Esophagus (tissue), 2 donors: ENCODE data around the gene BARX2. TPM values are rescaled to one million over a fixed set of nuclear protein-coding genes. Genes with fewer than 3 reads are reported as not detected.
"Not testable (repeated sequence)": the region's sequence is repeated elsewhere in the genome, so short reads cannot be mapped to it uniquely, and the experiment has no call there.

Experiments
- H3K27ac ChIP-seq, 2 donors: one replicate each; pipeline ENCODE4 v1.5.1; 2013; ENCODE audit warnings: low read depth in 2 of 2, mild to moderate bottlenecking in 2 of 2, inconsistent platforms in 1 of 2, low read length in 1 of 2, moderate library complexity in 1 of 2
- H3K27me3 ChIP-seq, 2 donors: one replicate each; pipeline ENCODE4 v1.6.1; 2013; ENCODE audit warnings: low read length in 2 of 2, control low read depth in 1 of 2, mild to moderate bottlenecking in 1 of 2; ENCODE audit not compliant: insufficient read depth in 2 of 2, control insufficient read depth in 1 of 2
- H3K36me3 ChIP-seq, 2 donors: one replicate each; pipeline ENCODE4 v1.6.1; 2013; ENCODE audit warnings: low read length in 1 of 2; ENCODE audit not compliant: control insufficient read depth in 2 of 2, insufficient read depth in 2 of 2
- H3K4me1 ChIP-seq, 2 donors: one replicate each; pipeline ENCODE4 v1.6.1; 2013; ENCODE audit warnings: low read length in 1 of 2; ENCODE audit not compliant: control insufficient read depth in 2 of 2, insufficient read depth in 2 of 2
- H3K4me3 ChIP-seq, 2 donors: one replicate each; pipeline ENCODE4 v1.5.1; 2013; ENCODE audit warnings: low read length in 2 of 2, mild to moderate bottlenecking in 2 of 2, low read depth in 1 of 2, moderate library complexity in 1 of 2
- H3K9me3 ChIP-seq, 2 donors: one replicate each; pipeline ENCODE4 v1.6.1; 2013; ENCODE audit warnings: mild to moderate bottlenecking in 2 of 2, low read depth in 1 of 2, low read length in 1 of 2, moderate library complexity in 1 of 2; ENCODE audit not compliant: control insufficient read depth in 2 of 2, insufficient read depth in 1 of 2
- WGBS, 2 donors: extraction: QIAGEN DNeasy Blood & Tissue Kit; methylation state at CpG; one replicate each; pipeline ENCODE4 v1.1.7; 2013; 5-methylcytosine and 5-hydroxymethylcytosine counted together
- polyA plus RNA-seq, 2 donors: library from polyadenylated mRNA; stranded (reverse); fragments of 200-250 nt; gene quantifications; one replicate each; pipeline ENCODE4 v1.2.3, GENCODE V29; 2013
- donor health status: healthy with polysubstance abuse.
- donor health status: Bipolar disorder and iron deficiency.

The BARX2 gene, protein sequence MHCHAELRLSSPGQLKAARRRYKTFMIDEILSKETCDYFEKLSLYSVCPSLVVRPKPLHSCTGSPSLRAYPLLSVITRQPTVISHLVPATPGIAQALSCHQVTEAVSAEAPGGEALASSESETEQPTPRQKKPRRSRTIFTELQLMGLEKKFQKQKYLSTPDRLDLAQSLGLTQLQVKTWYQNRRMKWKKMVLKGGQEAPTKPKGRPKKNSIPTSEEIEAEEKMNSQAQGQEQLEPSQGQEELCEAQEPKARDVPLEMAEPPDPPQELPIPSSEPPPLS
- polyA plus RNA-seq: 100 to 1,000 TPM in 1 of 2 donors, 10 to 100 TPM in 1; 85.2 to 102 TPM

DNA sequence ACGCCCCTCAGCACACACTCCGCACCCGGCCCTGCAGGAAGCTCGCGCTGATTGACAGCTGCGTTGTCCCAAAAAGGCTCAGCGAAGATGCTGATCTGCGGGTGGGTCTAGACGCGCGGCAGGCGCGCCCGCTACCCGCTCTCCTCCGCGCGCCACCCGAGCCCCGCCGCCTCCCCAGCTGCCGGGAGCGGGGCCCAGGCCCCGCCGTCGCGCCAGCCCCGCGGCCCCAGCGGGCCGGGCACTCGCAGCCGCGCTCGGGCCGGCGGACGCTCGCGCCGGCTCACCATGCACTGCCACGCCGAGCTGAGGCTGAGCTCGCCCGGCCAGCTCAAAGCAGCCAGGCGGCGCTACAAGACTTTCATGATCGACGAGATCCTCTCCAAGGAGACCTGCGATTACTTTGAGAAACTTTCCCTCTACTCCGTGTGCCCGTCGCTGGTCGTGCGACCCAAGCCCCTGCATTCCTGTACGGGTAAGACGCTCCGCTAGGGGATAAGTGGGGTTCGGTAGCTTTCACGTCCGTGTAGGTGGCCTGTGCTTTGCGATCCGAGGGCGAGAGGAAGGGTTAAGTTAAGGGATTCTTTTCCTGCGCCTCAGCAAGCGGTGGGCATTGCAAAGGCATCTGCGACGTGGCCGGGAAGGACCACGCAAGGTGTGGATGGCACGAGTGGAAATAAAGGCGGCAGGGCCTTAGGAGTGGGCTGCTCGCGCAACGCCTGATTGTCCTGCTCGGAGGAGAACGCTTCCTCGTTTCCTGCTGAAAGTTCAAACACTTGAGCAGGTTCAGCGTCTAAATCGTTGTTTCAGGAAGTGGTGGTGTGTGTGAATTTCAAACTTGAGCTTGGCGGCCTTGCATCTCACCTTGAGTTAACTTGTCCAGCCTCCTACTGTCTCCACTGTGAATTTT, at the start of gene BARX2:
BARX2 (plus strand) TSS at position 98 of the 907 bp plus-strand sequence; CDS start at position 286, 188 bp downstream.
- Histone ChIP-seq H3K27ac (peak within 1 kb of the TSS; percentile 88 to 94), H3K36me3 (no peaks in the 10 kb centered on the region), H3K4me3 (peak within 1 kb of the TSS; percentile 70 to 76), H3K9me3 (no peaks in the 10 kb centered on the region), H3K27me3 (peaks cover 0 to 4% of the 10 kb centered on the region in 2 donors), H3K4me1 (peaks cover 0 to 7% of the 10 kb centered on the region in 2 donors)
- 2 to 3% methylated on average over 67 to 81 of the region's 81 CpGs for WGBS, 2 donors

DNA sequence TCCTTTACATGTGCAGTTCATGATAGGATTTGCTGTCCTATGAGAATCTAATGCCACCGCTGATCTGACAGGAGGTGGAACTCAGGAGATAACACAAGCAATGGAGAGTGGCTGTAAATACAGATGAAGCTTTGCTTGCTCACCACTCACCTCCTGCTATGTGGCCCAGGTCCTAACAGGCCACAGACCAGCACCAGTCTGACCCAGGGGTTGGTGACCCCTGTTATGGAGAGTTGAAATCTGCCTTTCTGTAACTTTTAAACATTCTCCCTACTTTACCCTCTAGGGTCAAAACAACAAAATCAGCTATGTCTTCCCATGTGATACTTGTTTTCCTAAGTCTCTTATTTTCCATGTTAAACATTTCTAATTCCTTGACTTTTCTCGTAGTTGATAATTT, 48.7 kb upstream of the BARX2 start:
- Histone ChIP-seq H3K27ac (no peak overlapping the region), H3K4me1 (no peaks in the 10 kb centered on the region), H3K27me3 (no peaks in the 10 kb centered on the region), H3K9me3 (no peaks in the 10 kb centered on the region), H3K4me3 (no peak overlapping the region), H3K36me3 (no peaks in the 10 kb centered on the region)
- 70 to 95% methylated on average over 2 of the region's 2 CpGs for WGBS, 2 donors

DNA sequence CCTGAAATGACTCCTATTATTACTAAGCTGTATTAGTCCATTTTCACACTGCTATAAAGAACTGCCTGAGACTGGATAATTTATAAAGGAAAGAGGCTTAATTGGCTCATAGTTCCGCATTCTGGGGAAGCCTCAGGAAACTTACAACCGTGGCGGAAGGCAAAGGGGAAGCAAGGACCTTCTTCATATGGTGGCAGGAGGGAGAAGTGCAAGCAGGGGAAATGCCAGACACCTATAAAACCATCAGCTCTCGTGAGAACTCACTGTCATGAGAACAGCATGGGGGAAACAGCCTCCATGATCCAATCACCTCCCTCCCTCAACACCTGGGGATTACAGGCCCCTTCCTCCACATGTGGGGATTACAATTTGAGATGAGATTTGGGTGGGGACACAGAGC, 47.9 kb upstream of the BARX2 start:
- WGBS, 2 donors: 71 to 91% methylated on average over 4 of the region's 4 CpGs
- H3K4me1 ChIP-seq, H3K27ac ChIP-seq, H3K9me3 ChIP-seq, H3K4me3 ChIP-seq, H3K36me3 ChIP-seq, H3K27me3 ChIP-seq: not testable (repeated sequence)

DNA sequence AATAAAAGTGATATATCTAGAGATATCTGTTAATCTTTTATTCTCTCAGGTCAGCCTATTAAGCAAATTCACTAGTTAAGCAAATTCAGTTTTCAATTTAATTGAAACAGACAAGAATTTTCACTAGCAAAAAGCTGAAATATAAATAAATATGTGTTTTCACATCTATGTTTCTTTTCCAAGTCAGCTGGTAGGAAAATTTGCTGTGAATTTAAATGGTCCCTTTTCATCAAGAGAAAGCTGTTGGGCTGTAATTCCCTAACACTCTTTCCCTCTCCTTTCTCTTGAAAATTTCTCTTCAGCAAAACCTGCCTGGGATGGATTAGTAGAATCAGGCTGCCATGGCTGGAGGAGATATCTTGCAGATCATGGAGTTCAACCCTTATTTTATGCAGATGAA, 46.9 kb upstream of the BARX2 start:
- H3K36me3 ChIP-seq: no peaks in the 10 kb centered on the region
- no peak overlapping the region for H3K4me3 ChIP-seq
- no peaks in the 10 kb centered on the region for H3K4me1 ChIP-seq
- H3K27ac ChIP-seq: no peak overlapping the region
- H3K27me3 ChIP-seq: no peaks in the 10 kb centered on the region
- no peaks in the 10 kb centered on the region for H3K9me3 ChIP-seq

DNA sequence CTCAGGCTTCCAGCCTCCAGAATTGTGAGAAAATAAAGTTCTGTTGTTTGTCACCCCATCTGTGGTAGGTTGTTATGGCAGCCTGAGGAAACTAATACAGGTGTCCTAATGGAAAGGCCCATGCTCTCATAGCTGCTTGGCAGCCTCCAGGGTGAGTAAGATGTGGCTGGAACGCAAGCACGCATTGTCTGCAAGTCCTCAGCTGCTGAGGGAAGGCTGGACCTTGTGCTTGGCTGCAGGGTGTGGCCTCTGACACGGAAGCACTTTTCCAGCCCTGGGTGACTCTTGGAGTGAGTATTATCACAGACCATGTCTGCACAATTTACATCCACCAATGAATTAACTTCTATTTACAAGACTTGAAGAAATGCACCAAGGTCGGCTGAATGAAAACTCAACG, 44.4 kb upstream of the BARX2 start:
- Histone ChIP-seq H3K27ac (no peak overlapping the region), H3K4me3 (no peak overlapping the region), H3K4me1 (no peaks in the 10 kb centered on the region), H3K27me3 (no peaks in the 10 kb centered on the region), H3K9me3 (no peaks in the 10 kb centered on the region), H3K36me3 (no peaks in the 10 kb centered on the region)
- 75 to 77% methylated on average over 5 of the region's 5 CpGs for WGBS, 2 donors

DNA sequence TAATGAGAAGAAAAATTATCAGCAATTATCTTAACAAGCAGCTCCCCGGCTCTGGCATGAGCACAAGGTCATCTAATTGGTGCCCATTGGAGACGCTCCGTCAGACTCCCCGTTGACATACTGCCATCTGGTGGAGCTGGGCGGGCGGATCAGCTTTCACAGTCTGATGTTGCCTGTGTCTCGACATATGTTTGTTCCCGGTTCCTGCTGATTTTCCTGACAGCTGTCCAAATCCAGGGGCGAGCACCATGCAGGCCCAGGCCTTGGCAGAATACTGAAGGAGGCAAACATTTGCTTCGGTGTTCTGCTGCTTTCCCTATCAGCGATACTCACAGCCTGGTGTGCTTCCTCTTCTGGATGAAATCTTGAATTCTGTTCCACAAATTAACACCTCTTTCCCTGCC, 43.8 kb upstream of the BARX2 start:
- 1 to 3% methylated on average over 11 of the region's 11 CpGs for WGBS, 2 donors
- Histone ChIP-seq H3K4me3 (no peak overlapping the region), H3K27ac (no peak overlapping the region), H3K27me3 (no peaks in the 10 kb centered on the region), H3K4me1 (no peaks in the 10 kb centered on the region), H3K9me3 (no peaks in the 10 kb centered on the region), H3K36me3 (no peaks in the 10 kb centered on the region)

DNA sequence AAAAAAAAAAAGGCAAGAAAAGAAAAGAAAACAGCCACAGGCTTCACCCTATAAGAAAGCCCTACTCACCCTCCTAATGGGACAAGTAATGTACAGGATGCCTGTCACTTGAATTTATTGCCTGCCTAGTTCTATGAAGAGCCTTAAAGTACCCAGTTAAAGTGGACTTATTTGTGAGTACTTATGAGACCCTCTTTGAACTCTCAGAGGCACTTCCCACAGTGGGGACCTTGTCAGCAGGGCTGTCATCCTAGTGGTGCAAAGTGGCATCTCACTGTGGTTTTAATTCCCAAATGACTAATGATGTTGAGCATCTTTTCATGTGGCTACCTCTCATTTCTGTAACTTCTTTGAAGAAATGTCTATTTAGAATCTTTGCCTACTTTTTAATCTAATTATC, 41.8 kb upstream of the BARX2 start:
- Histone ChIP-seq H3K27ac (no peak overlapping the region), H3K4me1 (no peaks in the 10 kb centered on the region), H3K4me3 (no peak overlapping the region), H3K27me3 (no peaks in the 10 kb centered on the region), H3K9me3 (no peaks in the 10 kb centered on the region), H3K36me3 (no peaks in the 10 kb centered on the region)

DNA sequence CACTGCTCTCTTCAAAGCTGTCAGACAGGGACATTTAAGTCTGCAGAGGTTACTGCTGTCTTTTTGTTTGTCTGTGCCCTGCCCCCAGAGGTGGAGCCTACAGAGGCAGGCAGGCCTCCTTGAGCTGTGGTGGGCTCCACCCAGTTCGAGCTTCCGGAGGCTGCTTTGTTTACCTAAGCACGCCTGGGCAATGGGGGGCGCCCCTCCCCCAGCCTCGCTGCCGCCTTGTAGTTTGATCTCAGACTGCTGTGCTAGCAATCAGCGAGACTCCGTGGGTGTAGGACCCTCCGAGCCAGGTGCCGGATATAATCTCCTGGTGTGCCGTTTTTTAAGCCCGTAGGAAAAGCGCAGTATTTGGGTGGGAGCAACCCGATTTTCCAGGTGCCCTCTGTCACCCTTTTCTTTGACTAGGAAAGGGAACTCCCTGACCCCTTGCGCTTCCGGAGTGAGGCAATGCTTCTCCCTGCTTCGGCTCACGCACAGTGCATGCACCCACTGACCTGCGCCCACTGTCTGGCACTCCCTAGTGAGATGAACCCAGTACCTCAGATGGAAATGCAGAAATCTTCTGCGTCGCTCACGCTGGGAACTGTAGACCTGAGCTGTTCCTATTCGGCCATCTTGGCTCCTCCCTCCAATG, 31.2 kb upstream of the BARX2 start:
- not testable (repeated sequence) for H3K27ac ChIP-seq, H3K4me1 ChIP-seq, H3K36me3 ChIP-seq, H3K4me3 ChIP-seq, H3K27me3 ChIP-seq, H3K9me3 ChIP-seq
- WGBS, 2 donors: 87 to 93% methylated on average over 23 of the region's 23 CpGs

DNA sequence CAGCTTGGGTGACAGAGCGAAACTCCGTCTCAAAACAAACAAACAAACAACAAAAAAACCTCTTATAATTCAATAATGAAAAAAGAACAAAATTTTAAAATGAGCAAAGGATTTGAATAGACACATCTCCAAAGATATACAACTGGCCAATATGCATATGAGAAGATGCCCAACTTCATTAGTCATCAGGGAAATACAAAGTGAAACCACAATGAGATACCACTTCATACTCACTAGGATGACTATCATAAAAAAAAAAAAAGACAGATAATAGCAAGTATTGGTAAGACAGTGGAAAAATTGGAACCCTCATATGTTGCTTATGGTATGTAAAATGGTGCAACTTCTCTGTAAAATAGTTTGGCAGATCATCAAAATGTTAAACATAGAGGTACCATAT, 28.7 kb upstream of the BARX2 start:
- Histone ChIP-seq H3K36me3 (no peaks in the 10 kb centered on the region), H3K27ac (no peak overlapping the region), H3K4me1 (no peaks in the 10 kb centered on the region), H3K27me3 (no peaks in the 10 kb centered on the region), H3K9me3 (peaks cover 0 to 2% of the 10 kb centered on the region in 2 donors), H3K4me3 (no peak overlapping the region)
- WGBS, 2 donors: 87 to 95% methylated on average over 2 of the region's 2 CpGs
